Caco-2 (cell line): Measurements from ENCODE around the gene C14orf119. TPM values are rescaled to one million over a fixed set of nuclear protein-coding genes. Genes with fewer than 3 reads are reported as not detected.

Source experiments
- BruUV-seq: library from RNA; stranded (reverse); fragments of 400-500 nt; replicated peaks from 2 replicates; lab custom pipeline; 2021; lab: Mats Ljungman, UMichigan
- CTCF ChIA-PET: fragments of 300-600 bp; sonication (Branson Sonifier 250); formaldehyde crosslinking; loops from one replicate; lab custom pipeline; 2022; ENCODE audit warnings: antibody characterized with exemption; lab: Charles Lee
- POLR2A ChIA-PET: fragments of 300-600 bp; sonication (Branson Sonifier 250); formaldehyde crosslinking; loops from one replicate; lab custom pipeline; 2022; ENCODE audit warnings: antibody characterized with exemption; lab: Charles Lee
- DNase-seq, 2 experiments: peaks; one replicate each; pipeline versions ENCODE4 v3.0.0 to v3.0.0-alpha.2; 2020 to 2022
- H3K27me3 ChIP-seq: replicated peaks from 2 replicates; pipeline ENCODE4 v1.6.0; 2011; ENCODE audit warnings: low read length; ENCODE audit not compliant: control insufficient read depth, insufficient read depth
- H3K36me3 ChIP-seq: 2 replicates; pipeline ENCODE4 v1.5.1; 2011; ENCODE audit warnings: low read length; ENCODE audit not compliant: control insufficient read depth, insufficient read depth
- H3K4me1 ChIP-seq: fragments of 250-450 bp; sonication (Bioruptor Pico); 2 replicates; pipeline ENCODE4 v1.5.1; 2020; ENCODE audit warnings: mild to moderate bottlenecking
- H3K4me3 ChIP-seq: 2 replicates; pipeline ENCODE4 v1.5.1; 2011; ENCODE audit warnings: low read depth, mild to moderate bottlenecking, control low read depth, low read length
- H3K9me3 ChIP-seq: fragments of 250-450 bp; sonication (Bioruptor Pico); 2 replicates; pipeline ENCODE4 v1.5.1; 2020; ENCODE audit warnings: mild to moderate bottlenecking, moderate library complexity
- H3K27ac Mint-ChIP-seq: one replicate; pipeline ENCODE4 v1.8.0; 2022; ENCODE audit warnings: mixed read lengths; ENCODE audit not compliant: unreplicated experiment
- H3K27me3 Mint-ChIP-seq: one replicate; pipeline ENCODE4 v1.8.0; 2022; ENCODE audit warnings: mixed read lengths; ENCODE audit not compliant: insufficient read depth, unreplicated experiment
- H3K36me3 Mint-ChIP-seq: one replicate; pipeline ENCODE4 v1.8.0; 2022; ENCODE audit warnings: mild to moderate bottlenecking, mixed read lengths; ENCODE audit not compliant: insufficient read depth, unreplicated experiment
- H3K4me1 Mint-ChIP-seq: one replicate; pipeline ENCODE4 v1.8.0; 2022; ENCODE audit warnings: low read depth, mixed read lengths; ENCODE audit not compliant: unreplicated experiment
- H3K4me3 Mint-ChIP-seq: one replicate; pipeline ENCODE4 v1.8.0; 2022; ENCODE audit warnings: mild to moderate bottlenecking, moderate library complexity, mixed read lengths; ENCODE audit not compliant: unreplicated experiment
- H3K9me3 Mint-ChIP-seq: one replicate; pipeline ENCODE4 v1.8.0; 2022; ENCODE audit warnings: mixed read lengths; ENCODE audit not compliant: unreplicated experiment
- CTCF ChIP-seq, 2 experiments: fragments of 200-600 bp in 1 of 2; IDR thresholded peaks; 1 replicate in 1 of 2; 2 replicates in 1 of 2; pipeline versions ENCODE4 v1.5.1 to v1.8.0; 2011 to 2022; ENCODE audit warnings: antibody characterized with exemption in 1 of 2, control low read depth in 1 of 2, inconsistent platforms in 1 of 2, low read depth in 1 of 2, low read length in 1 of 2, mild to moderate bottlenecking in 1 of 2, moderate library complexity in 1 of 2; ENCODE audit not compliant: insufficient read depth in 1 of 2, severe bottlenecking in 1 of 2, unreplicated experiment in 1 of 2
- intact Hi-C: fragments of 100-400 bp; cut with micrococcal nuclease; formaldehyde crosslinking; loops from one replicate; pipeline ENCODE4 v1.10.0; 2022; ENCODE audit not compliant: unreplicated experiment
- total RNA-seq: library from RNA; stranded (reverse); gene quantifications from 2 replicates; pipeline ENCODE4 v1.2.3, GENCODE V29; 2022

The C14orf119 gene
- total RNA-seq, 1 experiment from 2014 or later, result 52.0 TPM

GRCh38 chr14:23069413-23069806 is 25.9 kb upstream of the C14orf119 start:
- DNase-seq, result no peak
- H3K36me3 Mint-ChIP-seq, result peaks cover 90% of the 10 kb centered on the region
- no TSS peak for BruUV-seq
- peak overlapping the region; percentile 60 for H3K27ac Mint-ChIP-seq
- intact Hi-C loops, result loop anchor here (1.0 to 2.0 kb wide), 2 partner anchors 40 to 117 kb away; no protein-coding TSS in a partner anchor
- ChIA-PET POLR2A (interaction anchor here (0.6 to 1.6 kb wide), 4 partner anchors 11 to 62 kb away, joined by 3 to 23 read pairs (median 8); partner anchors contain the start of genes ACIN1 and C14orf119), CTCF (interaction anchor here (0.6 to 2.0 kb wide), 38 partner anchors 9 to 1045 kb away, joined by 3 to 110 read pairs (median 4); partner anchors contain the start of genes ACIN1, C14orf119, CDH24 and CEBPE)
- no peaks in the 10 kb centered on the region for H3K27me3 Mint-ChIP-seq
- H3K4me3 Mint-ChIP-seq, result no peak overlapping the region
- peaks cover 32% of the 10 kb centered on the region for H3K4me1 Mint-ChIP-seq
- no peak for TF ChIP-seq CTCF (IDR thresholded peaks at IDR 0.05; ENCODE audit: insufficient read depth in 1 of 2, low read depth in 1 of 2, low read length in 1 of 2, severe bottlenecking in 1 of 2, unreplicated experiment in 1 of 2)
- Histone ChIP-seq H3K36me3 (peaks cover 7% of the 10 kb centered on the region), H3K4me1 (peaks cover 13% of the 10 kb centered on the region), H3K4me3 (no peak overlapping the region), H3K27me3 (no peaks in the 10 kb centered on the region), H3K9me3 (no peaks in the 10 kb centered on the region)
- no peaks in the 10 kb centered on the region for H3K9me3 Mint-ChIP-seq

- ChIA-PET POLR2A (no interaction called here), CTCF (interaction anchor here (0.5 to 3.1 kb wide), 10 partner anchors 8 to 1174 kb away, joined by 3 to 24 read pairs (median 5); partner anchors contain the start of genes ACIN1 and C14orf119)
- H3K4me1 Mint-ChIP-seq, result peaks cover 32% of the 10 kb centered on the region
- H3K27me3 Mint-ChIP-seq, result no peaks in the 10 kb centered on the region
- H3K9me3 Mint-ChIP-seq, result no peaks in the 10 kb centered on the region
- H3K9me3 ChIP-seq, result no peaks in the 10 kb centered on the region
- no TSS peak for BruUV-seq
- DNase-seq, result no peak
- peaks cover 90% of the 10 kb centered on the region for H3K36me3 Mint-ChIP-seq
- peak overlapping the region; percentile 79 for H3K4me3 ChIP-seq
- TF ChIP-seq CTCF (IDR thresholded peaks at IDR 0.05; ENCODE audit: insufficient read depth in 1 of 2, low read depth in 1 of 2, low read length in 1 of 2, severe bottlenecking in 1 of 2, unreplicated experiment in 1 of 2), result no peak
- intact Hi-C loops, result loop anchor here (2.0 kb wide), 1 partner anchor 24 kb away; the partner anchor contains the start of genes ACIN1 and C14orf119
- H3K36me3 ChIP-seq, result peaks cover 7% of the 10 kb centered on the region
- H3K4me3 Mint-ChIP-seq, result peak overlapping the region; percentile 100
- H3K27ac Mint-ChIP-seq, result peak overlapping the region; percentile 93
- H3K27me3 ChIP-seq, result no peaks in the 10 kb centered on the region
- peaks cover 13% of the 10 kb centered on the region for H3K4me1 ChIP-seq
Measured at GRCh38 chr14:23070262-23071129, 24.8 kb upstream of the C14orf119 start.

- intact Hi-C loops, result loop anchor here (2.0 kb wide), 1 partner anchor 23 kb away; the partner anchor contains the start of genes ACIN1 and C14orf119
- ChIA-PET CTCF (interaction anchor here (0.6 to 3.1 kb wide), 12 partner anchors 9 to 98 kb away, joined by 3 to 24 read pairs (median 4); partner anchors contain the start of genes ACIN1 and C14orf119), POLR2A (interaction anchor here (0.6 to 1.0 kb wide), 8 partner anchors 24 to 482 kb away, joined by 3 to 20 read pairs (median 4); partner anchors contain the start of genes ACIN1, C14orf119, PABPN1 and PSMB5)
- H3K4me1 Mint-ChIP-seq, result peaks cover 32% of the 10 kb centered on the region
- peak; percentile 86 to 90 for DNase-seq
- H3K4me3 Mint-ChIP-seq, result peak overlapping the region; percentile 100
- no TSS peak for BruUV-seq
- H3K27ac Mint-ChIP-seq, result peak overlapping the region; percentile 93
- H3K27me3 Mint-ChIP-seq, result no peaks in the 10 kb centered on the region
- H3K9me3 ChIP-seq, result no peaks in the 10 kb centered on the region
- no peaks in the 10 kb centered on the region for H3K9me3 Mint-ChIP-seq
- H3K4me3 ChIP-seq, result peak overlapping the region; percentile 79
- H3K27me3 ChIP-seq, result no peaks in the 10 kb centered on the region
- H3K4me1 ChIP-seq, result peaks cover 21% of the 10 kb centered on the region
- H3K36me3 ChIP-seq, result peaks cover 11% of the 10 kb centered on the region
- no peak for TF ChIP-seq CTCF (IDR thresholded peaks at IDR 0.05; ENCODE audit: insufficient read depth in 1 of 2, low read depth in 1 of 2, low read length in 1 of 2, severe bottlenecking in 1 of 2, unreplicated experiment in 1 of 2)
- peaks cover 90% of the 10 kb centered on the region for H3K36me3 Mint-ChIP-seq
Measured at GRCh38 chr14:23071244-23071920, 23.9 kb upstream of the C14orf119 start.
